Right lobe of liver (tissue), 4 donors: ENCODE results near the gene KIF6.

Source experiments
- CTCF ChIP-seq, 4 donors: fragments of 200-600 bp in 3 of 4; fragments of 450-650 bp in 1 of 4; IDR thresholded peaks; one replicate each; pipeline versions ENCODE4 v1.5.1 to v1.8.0; 2016 to 2022; ENCODE audit warnings: antibody characterized with exemption in 4 of 4, mild to moderate bottlenecking in 2 of 4
- POLR2A ChIP-seq: fragments of 450-650 bp; IDR thresholded peaks from one replicate; pipeline ENCODE4 v1.6.1; 2017; ENCODE audit warnings: antibody characterized with exemption, mild to moderate bottlenecking
- donor health status: DM: no; HTN: no; CAD: no.
- donor health status: DM: no; HTN: no; CAD: no.
- donor health status: DM: no; HTN: yes; CAD: no.

- no peak for TF ChIP-seq CTCF (IDR thresholded peaks at IDR 0.05)
- no peak for TF ChIP-seq POLR2A
Observed at GRCh38 chr6:39685489-39685826, 39.8 kb downstream of the KIF6 start.
